Activated CD4-positive, alpha-beta T cell treated with anti-CD3 and anti-CD28 coated beads, Interleukin-2, Interleukin-6, amounts not matched to agents 100 ng/mL and 50 ng/mL, durations not matched to agents 16 hours and 8 hours (primary cell): ENCODE data around the gene ANKH.

Experiments used
- DNase-seq: peaks from one replicate; pipeline ENCODE4 v3.0.0-alpha.2; 2020

The ANKH gene

GRCh38 chr5:14730881-14731280 lies 140.7 kb downstream of the ANKH start:
- DNase-seq, result no peak

- DNase-seq, result no peak
Measured at GRCh38 chr5:14730466-14730865, 141.1 kb downstream of the ANKH start.

- no peak for DNase-seq
Measured at GRCh38 chr5:14729448-14730385, 141.9 kb downstream of the ANKH start.

DNA sequence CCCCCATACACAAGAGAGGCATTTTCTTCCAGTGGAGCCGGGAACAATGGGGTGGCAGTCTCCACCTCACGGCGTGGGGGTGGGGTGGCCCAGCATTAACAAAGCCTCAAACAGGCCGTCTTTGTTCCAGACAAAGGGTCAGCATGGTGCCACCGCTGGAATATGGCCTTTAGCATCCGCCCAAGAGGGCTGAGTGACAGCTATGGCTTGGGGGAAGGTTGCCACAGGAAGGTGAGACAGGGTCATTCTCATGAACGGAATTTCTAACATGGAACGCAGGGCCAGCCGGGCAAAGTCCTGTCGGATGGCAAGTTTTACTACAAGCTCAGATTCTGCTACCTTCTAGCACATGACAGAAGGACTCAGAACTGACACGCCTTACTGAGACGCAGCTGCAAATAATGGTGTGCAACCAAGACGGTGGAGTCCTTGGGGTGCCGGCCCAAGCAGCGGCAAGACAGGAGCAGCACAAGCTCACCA lies 143.1 kb downstream of the ANKH start:
- DNase-seq, result no peak

DNA sequence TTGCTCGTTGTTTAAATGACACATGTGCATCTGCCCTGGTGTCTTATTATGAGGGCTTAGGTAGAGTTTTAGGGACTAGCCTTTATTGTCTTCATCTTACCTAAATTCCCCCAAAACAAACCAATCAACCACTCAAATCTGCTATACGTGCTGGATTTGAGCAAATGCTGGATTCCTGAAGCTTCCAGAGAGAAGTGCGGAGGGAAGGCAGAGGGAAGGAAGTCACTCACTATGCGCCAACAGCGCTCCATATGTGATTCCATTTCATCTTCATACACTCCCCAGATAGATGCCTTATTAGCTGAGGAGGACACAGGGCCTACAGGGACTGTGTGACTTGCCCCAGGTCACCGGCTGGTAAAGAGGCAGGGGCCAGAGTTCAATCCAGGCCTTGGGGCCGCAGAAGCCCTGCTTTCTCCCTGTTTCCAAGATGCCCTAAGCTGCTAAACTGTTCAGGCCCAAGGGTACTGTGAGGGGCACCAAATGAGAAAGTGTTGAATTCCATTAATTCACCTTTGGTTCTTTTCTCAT lies 143.6 kb downstream of the ANKH start:
- no peak for DNase-seq

DNA sequence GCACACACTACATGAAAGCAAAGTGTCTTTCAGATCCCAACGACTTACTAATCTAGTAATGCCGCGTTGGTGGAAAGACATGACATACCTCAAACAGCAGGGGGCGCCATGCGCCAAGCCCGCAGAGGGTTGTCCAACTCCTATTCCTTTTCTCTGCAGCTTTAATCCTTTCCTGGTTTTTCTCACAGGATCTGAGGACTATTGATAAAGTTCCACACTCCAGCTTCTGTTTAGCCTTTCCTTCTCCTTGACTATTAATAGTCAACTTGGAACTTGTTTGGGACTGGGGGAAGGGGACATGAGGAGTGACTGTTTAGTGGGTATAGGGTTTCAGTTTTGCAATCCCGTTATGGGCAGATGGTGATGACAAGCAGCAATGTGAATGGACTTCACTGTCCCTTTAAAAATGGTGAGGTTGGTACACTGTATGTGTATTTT lies 144.1 kb downstream of the ANKH start:
- DNase-seq, result peak; percentile 84

- DNase-seq, result no peak
Measured at GRCh38 chr5:14726066-14726838, 145.3 kb downstream of the ANKH start.

DNA sequence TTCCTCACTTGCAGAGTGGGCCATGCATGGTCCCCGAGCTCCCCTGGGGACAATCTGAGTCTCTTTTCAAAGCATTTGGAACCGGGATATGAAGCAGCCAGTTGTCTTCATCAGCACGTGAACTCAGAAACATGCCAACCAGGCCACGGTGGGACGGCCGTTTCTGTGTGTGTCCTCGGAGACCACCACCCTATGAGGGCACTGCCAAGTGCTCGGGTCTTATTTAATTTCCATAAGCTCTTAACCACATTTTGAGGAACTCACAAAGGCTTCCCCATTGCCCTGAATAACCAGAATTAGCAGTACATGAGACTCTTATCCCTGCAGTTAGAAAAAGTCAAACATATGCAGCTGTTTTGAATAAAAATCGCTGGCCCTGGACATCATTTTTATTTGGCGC lies 146.9 kb downstream of the ANKH start:
- DNase-seq, result no peak

GRCh38 chr5:14723701-14724132 lies 147.9 kb downstream of the ANKH start:
- peak; percentile 57 for DNase-seq

DNA sequence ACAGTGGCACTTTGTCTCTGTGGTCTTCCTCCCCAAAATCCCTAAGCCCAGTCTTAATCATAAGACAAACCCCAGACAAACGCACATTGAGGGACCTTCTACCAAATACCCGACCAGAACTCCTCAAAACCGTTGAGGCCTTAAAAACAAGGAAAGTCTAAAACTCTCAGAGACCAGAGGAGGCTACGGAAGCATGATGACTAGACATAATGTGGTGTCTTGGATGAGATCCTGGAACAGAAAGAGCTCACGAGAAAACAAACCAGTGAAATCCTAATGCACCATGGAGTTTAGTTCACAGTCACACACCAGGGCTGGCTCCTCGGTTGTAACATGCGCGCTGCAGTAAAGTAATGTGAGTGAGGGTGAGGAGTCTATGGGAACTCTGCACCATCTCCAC lies 148.7 kb downstream of the ANKH start:
- DNase-seq, result no peak

- DNase-seq, result no peak
Measured at GRCh38 chr5:14721990-14722656, 149.5 kb downstream of the ANKH start.

DNA sequence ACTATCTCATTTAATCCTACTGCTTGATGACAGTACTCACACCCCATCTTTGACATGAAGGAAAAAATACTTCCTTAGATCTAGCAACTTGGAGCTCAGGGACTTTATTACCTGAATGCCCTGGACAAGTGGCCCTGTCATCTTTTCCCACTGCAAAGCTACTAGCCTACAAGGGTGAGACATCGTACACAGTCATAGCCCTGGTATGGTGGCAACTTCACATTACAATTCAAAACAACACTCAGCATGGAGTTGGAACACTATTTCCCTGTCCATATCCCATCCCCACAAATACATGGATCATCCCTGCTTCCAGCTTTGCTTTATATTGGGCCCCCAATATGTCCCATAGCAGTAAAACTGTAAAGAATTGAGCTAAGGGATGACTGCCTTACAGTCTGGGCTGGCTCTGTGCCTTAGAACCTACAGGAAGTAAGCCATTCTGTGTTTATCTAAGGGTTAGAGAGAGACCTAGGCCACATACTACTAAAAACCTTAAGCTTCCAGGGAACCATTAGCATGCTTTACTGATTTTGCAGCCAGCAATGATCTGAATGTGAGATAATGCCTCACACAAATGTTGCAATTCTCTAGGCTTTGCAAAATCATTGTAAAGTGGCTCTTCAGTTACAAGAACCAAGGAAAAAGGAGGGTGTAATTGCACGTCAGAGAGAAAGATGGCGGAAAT lies 151.2 kb downstream of the ANKH start:
- no peak for DNase-seq

GRCh38 chr5:14718778-14719177 lies 152.8 kb downstream of the ANKH start:
- no peak for DNase-seq

- DNase-seq, result no peak
Measured at GRCh38 chr5:14716755-14717752, 154.5 kb downstream of the ANKH start.

GRCh38 chr5:14715481-14715880 lies 156.1 kb downstream of the ANKH start:
- DNase-seq, result no peak

- no peak for DNase-seq
Measured at GRCh38 chr5:14714706-14715105, 156.9 kb downstream of the ANKH start.

- no peak for DNase-seq
Measured at GRCh38 chr5:14713476-14714390, 157.8 kb downstream of the ANKH start.

DNA sequence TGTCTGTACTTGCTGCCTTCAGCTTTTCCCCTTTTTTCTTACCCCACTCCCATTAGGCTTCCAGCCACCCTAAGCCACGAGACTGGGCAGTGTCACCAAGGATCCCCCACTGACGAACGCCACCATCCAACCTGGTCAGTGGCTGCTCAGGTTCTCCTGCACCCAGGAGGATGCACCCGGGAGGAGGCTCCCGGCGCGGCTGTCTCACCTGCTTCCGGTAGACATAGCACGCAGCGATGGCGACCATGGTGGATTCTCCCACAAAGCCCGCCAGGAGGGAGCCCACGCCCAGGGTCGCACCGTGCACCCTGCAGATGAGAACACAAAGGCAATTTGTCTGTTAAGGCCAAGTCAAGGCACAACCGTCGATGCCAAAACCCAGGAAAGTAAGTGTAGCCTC lies 158.9 kb downstream of the ANKH start:
- no peak for DNase-seq

GRCh38 chr5:14712131-14712530 lies 159.4 kb downstream of the ANKH start:
- no peak for DNase-seq
